GM12873 (cell line): ENCODE data around the gene RAPSN.

Experiments
- CTCF ChIP-seq: IDR thresholded peaks from 2 replicates; pipeline ENCODE4 v1.5.1; 2012; ENCODE audit warnings: low read depth, mild to moderate bottlenecking, moderate library complexity, low read length, control low read depth; ENCODE audit not compliant: insufficient read depth; ENCODE audit errors: missing control alignments

The RAPSN gene

GRCh38 chr11:47448566-47449427 is at the start of gene RAPSN:
RAPSN (minus strand) TSS chr11:47449136; CDS start chr11:47448964, 172 bp downstream.
- TF ChIP-seq CTCF = no peak

- TF ChIP-seq CTCF = no peak
Measured at GRCh38 chr11:47498149-47498548, 49.2 kb upstream of the RAPSN start.

GRCh38 chr11:47496808-47497207 is 47.9 kb upstream of the RAPSN start:
- no peak for TF ChIP-seq CTCF

GRCh38 chr11:47495856-47496217 is 46.9 kb upstream of the RAPSN start:
- no peak for TF ChIP-seq CTCF

- TF ChIP-seq CTCF = no peak
Measured at GRCh38 chr11:47495011-47495855, 46.3 kb upstream of the RAPSN start.

- TF ChIP-seq CTCF = no peak
Measured at GRCh38 chr11:47489395-47489755, 40.4 kb upstream of the RAPSN start.

- no peak for TF ChIP-seq CTCF
Measured at GRCh38 chr11:47488674-47489394, 39.9 kb upstream of the RAPSN start.
